ENCODE measurements around the gene ETV6. TPM values are rescaled to one million over a fixed set of nuclear protein-coding genes. Genes with fewer than 3 reads are reported as not detected.

Gene ETV6
- total RNA-seq, 2 donors from 2014 or later: 54.6 to 64.3 TPM

DNA sequence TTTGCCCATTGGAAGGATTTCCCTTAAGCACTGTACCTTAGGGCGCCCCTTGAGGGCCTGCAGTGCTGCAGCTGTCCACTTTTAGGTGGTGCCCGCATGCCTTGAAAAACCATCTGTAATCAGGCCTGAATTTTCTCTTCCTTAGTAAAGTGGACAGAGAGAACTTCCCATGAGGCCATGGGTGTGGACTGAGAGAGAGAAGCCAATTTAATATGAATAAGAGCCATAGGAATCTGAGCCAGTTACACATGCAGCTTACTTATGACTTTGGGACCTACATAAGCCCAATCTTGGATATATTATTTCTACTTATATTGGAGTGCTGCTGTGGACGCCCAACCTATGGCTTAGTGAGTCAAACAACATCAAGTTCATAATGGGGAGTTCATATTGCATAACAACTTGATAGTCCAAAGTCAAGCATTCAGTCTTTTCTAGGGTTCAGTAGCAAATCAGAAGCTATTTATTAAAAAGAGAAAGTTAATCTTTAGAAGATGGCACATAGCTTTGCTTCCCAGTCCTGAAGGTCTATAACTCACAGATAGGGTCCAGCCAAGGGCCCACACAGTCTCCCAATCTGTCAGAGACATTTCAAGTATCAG, 11.1 kb upstream of the ETV6 start:
- peak; percentile 61 for ATAC-seq
- intact Hi-C loops (cut with DNase I, micrococcal nuclease): no loop called here
- no peak for DNase-seq

DNA sequence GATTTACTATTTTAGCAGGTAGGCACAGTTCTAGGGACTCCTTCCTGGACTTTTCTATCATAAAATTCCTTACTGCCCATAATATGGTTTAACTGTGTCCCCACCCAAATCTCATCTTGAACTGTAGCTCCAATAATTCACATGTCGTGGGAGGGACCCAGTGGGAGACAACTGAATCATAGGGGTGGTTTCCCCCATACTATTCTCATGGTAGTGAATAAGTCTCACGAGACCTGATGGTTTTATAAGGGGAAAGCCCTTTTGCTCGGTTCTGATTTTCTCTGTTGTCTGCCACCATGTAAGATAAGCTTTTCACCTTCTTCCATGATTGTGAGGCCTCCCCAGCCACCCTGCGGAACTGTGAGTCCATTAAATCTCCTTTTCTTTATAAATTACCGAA, 10.0 kb upstream of the ETV6 start:
- intact Hi-C loops (cut with DNase I, micrococcal nuclease): no loop called here
- DNase-seq: no peak
- peak; percentile 63 for ATAC-seq

DNA sequence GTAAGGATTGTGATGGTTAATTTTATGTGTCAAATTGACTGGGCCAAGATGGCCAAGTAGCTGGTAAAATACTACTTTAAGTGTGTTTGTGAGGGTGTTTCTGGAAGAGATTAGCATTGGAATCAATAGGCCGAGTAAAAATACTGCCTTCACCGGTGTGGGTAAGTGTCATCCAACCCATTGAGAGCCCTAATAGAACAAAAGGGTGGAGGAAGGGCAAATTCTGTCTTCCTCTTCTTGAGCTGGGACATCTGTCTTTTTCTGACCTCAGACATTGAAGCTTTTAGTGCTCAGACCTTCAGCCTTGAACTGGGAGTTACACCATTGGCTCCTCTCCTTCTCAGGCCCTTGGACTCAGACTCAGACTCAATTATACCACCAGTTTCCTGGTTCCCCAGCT, 8.0 kb upstream of the ETV6 start:
- ATAC-seq (peak; percentile 29), DNase-seq (no peak)
- intact Hi-C loops (cut with DNase I, micrococcal nuclease): no loop called here

DNA sequence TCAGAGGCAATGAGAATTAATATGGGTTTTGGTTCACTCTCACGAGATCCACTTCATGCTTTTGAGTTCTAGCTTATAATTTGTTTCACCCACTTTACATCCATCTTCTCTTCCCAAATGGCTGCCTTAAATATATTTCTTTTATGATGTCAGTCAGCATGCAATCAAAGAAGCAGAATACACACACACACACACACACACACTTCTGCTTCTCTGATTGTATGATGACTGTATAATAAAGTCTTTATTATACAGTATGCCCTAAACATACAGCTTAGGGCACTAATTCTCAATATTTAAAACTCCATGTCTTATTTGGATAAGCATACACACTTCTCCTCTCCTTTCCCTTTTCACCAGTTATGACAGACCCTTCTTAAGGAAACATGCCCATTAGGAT, 6.7 kb upstream of the ETV6 start:
- intact Hi-C loops (cut with DNase I, micrococcal nuclease): no loop called here
- ATAC-seq (peak; percentile 79), DNase-seq (no peak)

DNA sequence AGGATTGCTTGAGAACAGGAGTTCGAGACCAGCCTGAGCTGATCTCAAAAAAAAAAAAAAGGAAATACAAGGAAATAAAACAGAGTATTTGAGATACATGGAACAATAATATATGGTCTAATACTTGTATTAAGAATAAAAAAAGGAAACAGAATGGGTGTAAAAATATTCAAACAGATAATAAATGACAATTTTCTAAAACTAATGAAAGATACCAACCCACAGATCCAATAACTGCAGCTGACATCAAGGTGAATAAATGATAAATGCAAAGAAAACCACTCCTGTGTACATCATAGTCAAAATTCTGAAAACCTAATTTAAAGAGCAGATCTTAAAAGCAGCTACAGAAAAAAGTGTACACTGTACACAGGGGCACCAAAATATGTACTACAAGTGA, 4.1 kb upstream of the ETV6 start:
- DNase-seq (no peak), ATAC-seq (no peak)
- intact Hi-C loops (cut with DNase I, micrococcal nuclease): no loop called here

DNA sequence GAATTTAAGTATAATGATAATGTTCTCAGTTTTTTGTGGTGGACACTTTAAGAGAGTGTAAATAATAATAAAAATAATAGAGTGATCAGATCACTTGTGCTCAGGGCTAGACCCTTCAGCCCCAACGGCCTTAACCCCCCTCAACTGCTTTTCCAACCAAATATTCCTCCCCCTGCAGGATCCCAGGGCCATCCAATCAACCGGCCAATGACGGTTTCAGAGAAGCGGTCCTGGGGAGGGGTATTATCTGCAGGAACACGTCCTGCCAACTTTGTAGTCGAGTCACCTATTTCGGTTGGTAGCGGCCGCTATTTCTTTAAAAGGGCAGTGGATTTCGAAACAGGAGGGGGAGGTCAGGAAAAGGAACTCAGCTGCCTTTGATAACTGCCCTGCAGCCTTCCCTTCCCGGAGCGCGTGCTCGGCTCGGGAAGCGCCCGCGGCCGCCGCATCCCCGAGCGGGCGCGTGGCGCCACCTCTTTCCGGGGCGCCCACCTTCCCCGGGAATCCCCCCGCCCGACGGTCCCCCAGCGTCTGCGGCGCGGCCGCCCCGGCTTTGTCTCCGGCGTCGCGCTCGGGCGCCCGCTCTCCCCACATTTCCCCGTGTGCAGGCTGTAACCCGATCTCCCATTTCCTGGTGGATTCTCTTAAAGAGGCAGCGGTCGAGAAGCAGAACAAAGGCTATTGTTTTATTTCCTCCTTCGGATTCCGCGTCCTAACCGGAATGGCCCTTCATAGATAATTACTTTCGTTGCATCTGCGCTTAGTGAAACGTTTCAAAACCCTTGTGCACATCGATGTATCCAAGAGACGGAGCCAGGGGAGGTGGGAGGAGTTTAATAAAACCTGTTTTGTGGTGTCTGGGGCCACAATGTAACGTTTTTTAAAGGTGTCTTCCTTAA, 711 bp upstream of the ETV6 start:
- intact Hi-C loops (cut with DNase I, micrococcal nuclease): no loop called here
- ATAC-seq: peak; percentile 72

DNA sequence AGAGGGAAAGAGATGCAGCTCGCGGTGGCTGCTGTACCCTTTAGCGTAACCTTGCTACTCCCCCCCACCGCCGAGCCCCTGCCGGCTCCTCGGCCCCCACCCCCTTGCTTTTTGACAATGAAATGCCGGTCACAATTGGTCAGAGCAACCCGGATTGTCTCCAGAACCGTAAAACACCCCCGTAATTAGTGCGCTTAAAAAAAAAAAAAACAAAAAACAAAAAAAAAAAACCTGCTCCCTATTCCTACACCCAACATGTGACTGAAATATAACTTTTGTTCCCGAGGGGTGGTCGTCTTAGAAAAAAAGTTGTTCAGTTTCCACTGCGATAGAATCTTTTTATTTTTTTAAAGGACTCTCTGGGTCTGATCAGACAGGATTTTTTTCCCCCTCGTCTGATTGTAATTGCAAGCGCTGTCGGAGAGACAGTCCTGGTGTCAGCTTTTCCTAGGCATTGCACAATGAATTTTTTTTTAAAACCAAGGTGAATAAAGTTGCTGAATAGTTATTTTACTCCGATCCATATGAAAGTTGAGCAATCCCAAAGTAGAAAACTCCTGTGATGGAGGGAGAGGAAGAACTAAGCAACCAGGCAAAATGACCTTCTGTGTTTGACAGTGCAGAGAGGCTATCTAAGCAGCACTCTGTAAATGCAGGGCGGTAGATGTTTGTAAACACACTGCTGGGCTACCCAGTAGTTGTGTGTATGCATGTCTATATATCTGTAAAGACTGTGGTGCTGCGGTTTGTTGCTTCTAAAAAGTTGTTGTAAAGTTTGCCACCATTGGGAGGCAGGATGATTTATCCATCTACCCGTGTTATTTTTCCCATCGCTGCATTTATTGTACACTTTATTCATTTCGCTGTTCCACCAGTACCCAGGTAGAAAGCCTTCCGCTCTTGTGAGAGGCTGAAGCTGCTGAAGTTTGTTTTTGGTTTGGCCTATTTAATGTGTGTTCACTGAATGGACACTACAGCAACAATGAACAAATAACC, 1.1 kb downstream of the ETV6 start:
- intact Hi-C loops (cut with DNase I, micrococcal nuclease): loop anchor here in 1 of 2 donors (10.0 kb wide), 1 partner anchor 64 kb away; no protein-coding TSS in a partner anchor
- ATAC-seq (peak; percentile 34), DNase-seq (peak in 1 of 2 donors; percentile 73)

More for the DNA sequence above, 711 bp upstream of the ETV6 start:
- peak; percentile 74 to 75 for DNase-seq

DNA sequence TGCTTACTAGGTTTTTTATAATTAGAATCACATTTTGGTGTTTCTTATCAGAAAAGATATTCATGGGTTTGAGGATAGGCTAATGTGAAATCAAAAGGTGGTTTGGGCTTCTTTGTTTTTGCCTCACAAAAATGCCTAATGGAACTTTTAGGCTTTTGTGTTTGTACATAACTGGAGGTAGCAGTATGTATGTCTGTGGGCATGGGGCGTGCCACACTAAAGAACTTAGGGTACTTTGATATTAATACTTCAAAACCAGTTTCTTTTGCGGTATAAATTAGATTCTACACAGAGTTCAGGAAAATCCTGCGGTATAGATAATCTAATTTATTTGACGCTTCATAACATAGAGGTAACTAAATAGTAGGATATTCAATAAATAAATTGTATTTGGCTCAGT, 1.9 kb downstream of the ETV6 start:
- ATAC-seq (no peak), DNase-seq (no peak)
- intact Hi-C loops (cut with DNase I, micrococcal nuclease): loop anchor here in 1 of 2 donors (10.0 kb wide), 1 partner anchor 63 kb away; no protein-coding TSS in a partner anchor

DNA sequence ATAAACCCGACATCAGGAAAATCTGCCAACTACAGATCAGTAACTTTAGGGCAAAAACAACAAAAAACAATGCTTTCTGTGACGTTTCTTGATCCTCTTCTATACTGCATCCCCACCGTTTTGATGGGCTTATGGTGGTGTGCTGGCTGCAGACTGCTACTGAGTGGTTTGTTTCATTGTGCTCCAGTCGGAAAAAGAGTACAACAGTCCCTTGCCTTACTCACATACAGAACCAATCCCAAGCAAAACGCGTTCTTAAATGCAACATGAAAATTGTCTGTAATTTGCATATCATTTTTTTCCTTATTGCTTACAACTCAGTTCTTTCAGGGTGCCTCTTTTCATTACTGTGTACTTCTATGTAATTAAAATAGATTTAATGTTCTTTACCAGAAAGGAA, 2.3 kb downstream of the ETV6 start:
- intact Hi-C loops (cut with DNase I, micrococcal nuclease): loop anchor here in 1 of 2 donors (10.0 kb wide), 1 partner anchor 63 kb away; no protein-coding TSS in a partner anchor
- ATAC-seq: peak; percentile 16
- DNase-seq: no peak

DNA sequence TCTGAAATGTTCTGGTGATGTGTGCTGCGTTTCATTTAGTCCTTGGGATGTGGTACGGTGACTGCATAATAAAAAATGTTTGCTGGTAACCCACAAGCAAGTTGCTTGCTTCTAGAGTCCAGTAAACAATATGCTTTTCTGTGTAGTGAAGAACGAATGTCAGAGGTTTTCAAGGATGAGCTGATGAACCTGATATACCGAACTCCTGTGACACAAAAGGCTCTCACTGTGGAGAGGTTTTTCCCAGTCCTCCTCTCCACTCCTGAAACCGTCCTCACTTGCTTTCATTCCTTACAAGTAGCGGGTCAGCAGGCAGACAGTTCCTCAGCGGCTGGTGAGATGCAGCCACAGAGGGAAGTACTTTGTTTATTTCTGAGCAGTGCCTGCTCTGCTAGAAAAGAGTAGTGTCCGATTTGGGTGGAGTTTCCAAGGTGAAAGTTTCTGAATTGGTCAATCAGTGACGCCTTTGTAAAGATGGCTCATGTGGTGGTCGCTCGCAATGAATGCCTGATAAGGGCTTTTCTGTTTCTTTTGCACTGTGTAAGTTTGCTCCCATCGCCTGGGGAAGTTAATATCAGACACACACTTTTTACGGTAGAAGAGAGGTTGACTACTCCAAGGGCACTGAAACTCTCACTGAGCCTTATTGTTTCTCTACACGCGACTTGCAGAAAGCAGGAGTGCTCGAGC, 3.0 kb downstream of the ETV6 start:
- intact Hi-C loops (cut with DNase I, micrococcal nuclease): loop anchor here in 1 of 2 donors (10.0 kb wide), 1 partner anchor 62 kb away; no protein-coding TSS in a partner anchor
- DNase-seq: peak; percentile 47 to 59
- peak; percentile 25 for ATAC-seq

DNA sequence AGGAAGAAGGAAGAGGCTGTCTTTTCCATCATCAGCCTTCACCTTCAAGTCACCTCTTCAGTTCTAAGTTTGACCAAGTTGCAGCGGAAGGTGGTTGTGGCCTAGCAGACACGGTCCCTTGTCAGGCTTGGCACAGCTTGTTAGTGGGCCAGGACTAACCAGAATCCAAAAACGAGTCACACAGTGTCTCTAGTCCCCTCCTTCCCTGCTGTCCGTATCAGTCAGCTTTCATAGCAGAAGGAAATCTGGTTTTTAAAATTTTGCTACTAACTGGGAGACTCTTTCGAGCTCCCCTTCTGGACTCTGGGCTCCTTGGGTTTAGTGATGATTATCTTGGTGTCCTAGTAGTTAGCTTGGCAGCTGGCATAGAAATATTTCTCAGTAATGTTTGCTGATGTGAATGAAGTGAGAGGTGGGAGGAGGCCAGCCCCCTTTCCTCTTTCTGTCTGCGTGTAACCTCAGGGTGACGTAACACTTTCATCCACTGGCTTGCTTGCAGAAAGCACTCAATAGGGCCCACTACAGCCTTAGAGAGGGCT, 3.8 kb downstream of the ETV6 start:
- intact Hi-C loops (cut with DNase I, micrococcal nuclease): loop anchor here in 1 of 2 donors (10.0 kb wide), 1 partner anchor 62 kb away; no protein-coding TSS in a partner anchor
- peak in 1 of 2 donors; percentile 19 for DNase-seq
- no peak for ATAC-seq

DNA sequence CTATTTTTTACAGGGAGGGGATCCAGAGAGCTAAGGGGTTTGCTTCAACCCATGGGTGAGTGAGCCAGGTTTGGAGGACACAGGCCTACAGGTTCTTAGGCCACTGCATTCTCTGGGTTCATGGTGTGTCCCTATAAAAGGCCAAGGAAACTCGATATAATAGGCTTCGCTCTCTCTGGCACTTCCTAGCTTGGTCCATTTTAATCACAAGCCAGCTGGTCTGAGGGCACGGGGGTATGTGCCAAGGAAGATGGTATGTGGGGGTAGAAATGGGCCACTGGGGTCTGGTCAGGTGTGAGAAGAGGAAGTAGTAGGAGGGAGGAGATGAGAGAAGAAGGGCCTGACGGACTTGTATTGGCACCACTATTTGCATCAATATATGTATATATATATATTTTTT, 4.9 kb downstream of the ETV6 start:
- ATAC-seq (no peak), DNase-seq (no peak)
- intact Hi-C loops (cut with DNase I, micrococcal nuclease): loop anchor here in 1 of 2 donors (10.0 kb wide), 1 partner anchor 60 kb away; no protein-coding TSS in a partner anchor

DNA sequence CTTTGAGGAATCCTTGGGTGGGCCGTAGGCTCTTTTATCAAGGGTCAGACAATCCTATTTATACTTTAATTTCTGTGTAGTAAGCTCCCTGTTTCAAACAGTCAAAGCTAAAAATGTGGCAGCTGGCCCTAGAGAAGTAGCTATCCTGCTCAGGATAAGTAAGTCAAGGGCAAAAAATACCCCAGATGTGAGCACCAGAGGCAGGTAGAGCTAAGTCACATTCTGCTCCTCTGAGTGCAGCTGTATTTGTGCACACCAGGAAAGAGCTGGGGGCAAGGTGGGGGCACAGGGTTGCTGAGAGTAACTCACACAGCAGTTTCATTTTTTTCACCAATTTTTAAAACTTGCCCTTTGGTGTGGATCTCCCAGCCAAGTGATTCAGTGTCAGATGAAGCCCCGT, 5.3 kb downstream of the ETV6 start:
- intact Hi-C loops (cut with DNase I, micrococcal nuclease): loop anchor here in 1 of 2 donors (10.0 kb wide), 1 partner anchor 60 kb away; no protein-coding TSS in a partner anchor
- DNase-seq: no peak
- ATAC-seq: no peak

DNA sequence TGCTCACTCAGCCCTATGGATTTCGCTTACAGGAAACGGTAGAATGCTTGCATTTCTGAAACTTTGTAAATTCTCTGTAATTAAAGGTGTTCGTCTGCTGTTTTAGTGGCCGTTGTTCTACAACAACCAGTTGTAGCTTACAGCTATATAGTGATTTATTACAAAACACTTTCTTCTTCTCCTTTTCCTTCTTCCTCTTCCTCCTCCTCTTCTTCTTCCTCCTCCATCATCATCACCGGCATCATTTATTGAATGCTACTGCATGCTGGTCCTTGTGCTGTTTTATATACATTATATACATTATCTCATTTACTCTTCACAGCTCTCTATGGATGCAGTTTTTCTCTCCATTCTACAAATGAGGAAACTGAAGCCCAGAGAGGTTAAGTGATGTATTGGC, 6.4 kb downstream of the ETV6 start:
- no peak for ATAC-seq
- intact Hi-C loops (cut with DNase I, micrococcal nuclease): loop anchor here in 1 of 2 donors (10.0 kb wide), 1 partner anchor 59 kb away; no protein-coding TSS in a partner anchor

DNA sequence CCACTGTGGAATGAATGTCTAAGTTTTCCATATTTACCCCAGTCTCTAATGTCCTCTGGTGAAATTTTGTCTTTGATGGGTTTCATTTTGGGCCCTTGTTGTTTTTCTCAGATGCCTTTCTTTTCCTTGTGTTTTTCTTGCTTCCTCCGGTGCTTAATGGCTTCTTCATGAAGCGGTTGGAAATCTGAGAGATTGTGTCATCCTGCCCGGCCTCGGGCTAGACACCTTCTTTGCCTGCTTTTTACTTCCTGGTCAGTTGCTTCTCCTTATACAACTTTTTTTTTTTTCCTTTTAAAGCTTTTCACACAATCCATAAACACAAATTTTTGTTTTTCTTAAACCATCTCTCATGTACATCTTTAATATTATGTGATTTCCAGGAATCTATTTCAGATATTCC, 7.1 kb downstream of the ETV6 start:
- no peak for DNase-seq

More for the DNA sequence above, 6.4 kb downstream of the ETV6 start:
- DNase-seq: no peak

DNA sequence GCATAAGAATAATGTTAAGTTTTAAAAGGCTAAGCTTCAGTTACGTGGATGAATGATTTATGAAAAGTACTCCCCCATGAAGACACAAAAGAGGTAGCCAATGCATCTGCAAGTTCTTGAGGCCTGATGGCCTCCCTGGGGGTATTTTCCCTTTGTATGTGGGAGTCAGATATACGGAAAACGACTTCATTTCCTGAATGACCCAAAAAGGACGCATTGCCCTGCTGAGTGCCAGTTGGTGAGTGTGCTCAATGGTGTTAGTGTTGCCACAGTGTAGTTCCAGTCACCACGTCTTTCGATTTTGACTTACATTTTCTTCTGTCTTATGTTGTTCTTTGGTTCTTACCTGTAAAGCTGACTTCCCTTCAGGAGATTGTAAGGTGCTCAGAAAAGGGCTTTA, 8.0 kb downstream of the ETV6 start:
- DNase-seq (no peak), ATAC-seq (no peak)
- intact Hi-C loops (cut with DNase I, micrococcal nuclease): loop anchor here in 1 of 2 donors (10.0 kb wide), 1 partner anchor 57 kb away; no protein-coding TSS in a partner anchor

More for the DNA sequence above, 7.1 kb downstream of the ETV6 start:
- no peak for ATAC-seq
- intact Hi-C loops (cut with DNase I, micrococcal nuclease): loop anchor here in 1 of 2 donors (10.0 kb wide), 1 partner anchor 58 kb away; no protein-coding TSS in a partner anchor

DNA sequence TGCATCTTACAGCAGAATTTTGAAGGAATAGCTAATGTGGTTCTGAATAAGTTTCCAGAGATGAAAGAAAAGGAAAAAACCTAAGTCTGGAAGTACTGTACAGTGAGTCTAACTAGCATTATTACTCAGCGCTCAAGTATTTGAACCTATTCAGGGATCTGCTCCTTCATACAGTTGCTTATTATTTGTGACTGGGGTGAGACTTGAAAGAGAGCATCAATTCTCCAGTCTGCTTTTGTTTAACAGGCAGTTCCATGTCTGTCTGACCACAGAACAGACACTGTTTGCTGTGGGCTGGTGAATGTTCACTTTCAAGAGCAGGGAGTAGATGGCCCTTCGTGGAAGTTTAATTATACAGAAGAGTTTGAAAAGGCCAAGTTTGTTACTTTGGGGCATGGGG, 9.3 kb downstream of the ETV6 start:
- DNase-seq: no peak
- intact Hi-C loops (cut with DNase I, micrococcal nuclease): loop anchor here in 1 of 2 donors (10.0 kb wide), 1 partner anchor 56 kb away; no protein-coding TSS in a partner anchor
- no peak for ATAC-seq

Measured in left colon (tissue), 2 donors.